LHCN-M2 (cell line): ENCODE measurements around the gene NUP205. TPM values are rescaled to one million over a fixed set of nuclear protein-coding genes. Genes with fewer than 3 reads are reported as not detected.
"Not testable (repeated sequence)": the region's sequence is repeated elsewhere in the genome, so short reads cannot be mapped to it uniquely, and the experiment has no call there.

ENCODE experiments used
- DNase-seq: peaks from one replicate; pipeline ENCODE4 v3.0.0-alpha.2; 2012; ENCODE audit warnings: low read depth
- total RNA-seq: library from RNA; depleted of rRNA; stranded (reverse); fragments of >200 nt; gene quantifications from 2 replicates; pipeline ENCODE4 v1.2.3, GENCODE V29; 2014

The NUP205 gene
- total RNA-seq, 1 experiment from 2014 or later, result 116 TPM

DNA sequence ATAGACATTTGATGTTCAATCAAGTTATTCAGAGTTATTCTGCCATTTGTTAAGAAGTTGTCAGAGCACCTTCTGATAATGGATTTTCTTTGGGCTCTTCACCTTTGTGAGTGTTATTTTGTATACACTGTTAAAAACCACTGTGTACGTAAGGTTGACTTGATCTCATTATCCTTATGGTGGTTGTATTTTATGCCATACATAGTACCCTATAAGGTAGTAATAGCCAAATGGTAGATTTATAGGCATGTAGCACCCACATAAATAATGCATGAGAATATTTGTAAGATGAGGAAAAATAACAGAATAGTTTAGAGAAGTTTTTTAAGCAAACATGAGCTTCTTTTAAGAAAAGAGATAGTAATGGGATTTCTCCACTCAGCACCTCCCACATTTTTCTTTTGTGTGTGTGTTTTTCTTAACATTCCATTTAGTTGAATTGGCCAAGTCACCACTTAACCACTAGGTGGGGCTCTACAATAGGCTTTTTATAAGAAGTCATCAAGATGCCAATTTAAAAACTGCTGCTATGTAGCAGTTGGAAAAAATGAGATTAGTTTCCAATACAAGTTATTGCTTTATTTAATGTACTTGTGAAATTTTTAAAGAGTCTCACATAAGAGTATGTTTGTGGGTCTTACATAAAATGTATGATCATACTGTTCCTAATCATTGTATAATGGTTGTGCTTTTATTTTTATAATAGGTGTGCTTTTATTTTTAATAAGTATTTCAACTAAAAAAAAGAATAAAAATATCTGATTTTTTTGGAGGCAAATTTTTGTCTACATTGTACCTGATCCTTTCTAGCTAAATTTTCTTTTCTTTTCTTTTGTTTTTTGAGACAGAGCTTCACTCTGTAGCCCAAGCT is 63.5 kb downstream of the NUP205 start:
- DNase-seq, result peak; percentile 92

DNA sequence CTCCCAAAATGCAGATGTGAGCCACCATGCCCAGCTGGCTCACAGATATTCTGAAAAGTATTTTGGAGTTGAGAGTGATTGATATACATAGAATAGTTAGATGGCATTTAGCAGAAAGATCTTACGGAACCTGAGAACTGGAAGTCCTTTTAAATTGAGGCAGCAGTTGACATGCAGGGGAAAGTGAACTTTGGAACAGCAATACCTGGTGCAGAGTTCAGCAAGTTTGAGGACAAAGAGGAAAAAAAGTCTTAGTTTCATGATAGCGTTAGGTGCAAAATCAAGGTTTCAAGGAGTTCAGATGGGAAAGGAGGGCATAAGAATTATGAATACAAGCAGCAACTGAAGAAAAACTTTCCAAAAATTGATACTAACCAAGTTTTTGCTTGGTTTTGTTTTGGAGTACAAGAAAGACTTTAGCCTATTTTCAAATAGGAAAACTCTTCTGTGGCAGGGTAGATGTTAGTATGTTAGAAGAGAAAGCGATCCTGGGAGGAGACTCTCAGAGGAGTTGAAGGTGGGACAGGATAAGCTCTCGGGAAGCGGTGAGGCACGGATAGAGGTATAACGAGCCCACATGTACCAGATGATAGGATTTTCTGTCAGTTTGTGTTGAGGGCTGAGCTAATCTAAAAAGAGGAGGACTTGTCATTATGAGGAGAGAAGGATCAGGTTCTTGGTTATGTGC is 76.6 kb downstream of the NUP205 start:
- DNase-seq, result no peak

DNA sequence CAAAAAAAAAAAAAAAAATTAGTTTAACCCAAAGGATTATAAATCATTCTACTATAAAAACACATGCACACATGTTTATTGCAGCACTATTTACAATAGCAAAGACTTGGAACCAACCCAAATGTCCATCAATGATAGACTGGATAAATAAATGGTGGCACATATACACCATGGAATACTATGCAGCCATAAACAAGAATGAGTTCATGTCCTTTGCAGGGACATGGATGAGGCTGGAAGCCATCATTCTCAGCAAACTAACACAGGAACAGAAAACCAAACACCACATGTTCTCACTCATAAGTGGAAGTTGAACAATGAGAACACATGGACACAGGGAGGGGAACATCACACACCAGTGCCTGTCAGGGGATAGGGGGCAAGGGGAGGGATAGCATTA is 82.0 kb downstream of the NUP205 start:
- DNase-seq, result not testable (repeated sequence)

DNA sequence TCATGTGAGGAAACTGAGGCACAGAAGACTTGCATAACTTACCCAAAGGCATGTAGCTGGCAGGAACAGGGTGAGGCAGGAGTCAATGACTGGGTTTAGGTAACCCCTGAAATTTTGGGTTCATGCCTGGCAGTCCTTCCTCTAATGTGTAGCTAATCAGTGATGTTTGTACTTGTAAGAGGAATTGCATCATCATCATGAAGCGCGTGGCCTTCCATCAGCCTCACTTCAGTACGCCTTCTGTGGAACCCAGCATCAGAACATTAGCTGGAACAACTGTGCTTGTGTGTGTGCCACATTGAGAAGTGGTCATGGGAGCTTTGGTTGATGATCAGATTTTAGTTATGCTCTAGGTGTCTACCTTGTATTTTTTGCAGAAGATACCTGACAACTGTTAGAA is 86.4 kb downstream of the NUP205 start:
- no peak for DNase-seq

DNA sequence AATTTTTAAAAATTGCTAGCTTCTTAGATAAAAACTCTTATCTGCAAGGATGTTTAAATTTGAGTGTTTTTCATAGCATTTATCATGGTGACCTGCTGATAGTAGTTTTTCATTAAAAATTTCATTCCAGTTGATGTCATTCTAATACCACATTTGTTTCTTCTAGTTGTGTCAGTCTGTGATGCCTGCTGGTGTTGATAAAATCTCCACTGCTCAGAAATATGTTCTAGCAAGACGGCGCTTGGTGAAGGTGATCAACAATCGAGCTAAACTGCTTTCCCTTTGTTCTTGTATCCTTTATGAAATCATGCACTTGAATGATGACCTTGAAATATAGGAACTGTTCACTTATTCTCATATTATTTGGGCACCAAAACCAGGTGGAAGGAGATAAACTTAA is 87.0 kb downstream of the NUP205 start:
- DNase-seq, result no peak

DNA sequence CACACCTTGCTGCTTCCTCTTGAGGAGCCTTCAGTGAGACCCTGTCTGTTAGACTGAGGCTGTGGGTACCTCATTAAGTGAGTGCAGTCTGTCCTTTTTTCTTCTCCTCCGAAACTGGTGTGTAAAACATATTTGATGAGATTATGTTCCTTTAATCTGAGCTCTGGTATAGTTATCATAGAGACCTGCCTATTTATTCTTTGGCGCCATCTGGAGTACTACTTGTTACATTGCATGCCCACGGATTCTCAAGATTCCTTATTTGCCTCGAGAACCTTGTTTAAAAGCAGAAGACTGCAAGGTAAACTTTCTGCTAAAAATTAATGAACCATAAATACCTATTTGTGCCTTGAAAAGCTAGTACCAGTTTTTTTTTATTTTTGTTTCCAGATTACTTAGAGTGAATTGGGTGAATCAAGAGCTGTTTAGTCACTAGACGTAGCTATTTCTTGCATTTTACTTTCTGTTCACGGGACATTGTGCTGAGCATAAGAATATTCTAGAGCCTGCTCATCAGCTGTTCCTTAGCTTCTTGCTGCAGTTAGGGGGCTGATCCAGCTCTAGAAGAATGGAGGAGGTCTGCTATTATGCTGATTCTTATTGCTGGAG is 87.7 kb downstream of the NUP205 start:
- DNase-seq, result peak; percentile 50

DNA sequence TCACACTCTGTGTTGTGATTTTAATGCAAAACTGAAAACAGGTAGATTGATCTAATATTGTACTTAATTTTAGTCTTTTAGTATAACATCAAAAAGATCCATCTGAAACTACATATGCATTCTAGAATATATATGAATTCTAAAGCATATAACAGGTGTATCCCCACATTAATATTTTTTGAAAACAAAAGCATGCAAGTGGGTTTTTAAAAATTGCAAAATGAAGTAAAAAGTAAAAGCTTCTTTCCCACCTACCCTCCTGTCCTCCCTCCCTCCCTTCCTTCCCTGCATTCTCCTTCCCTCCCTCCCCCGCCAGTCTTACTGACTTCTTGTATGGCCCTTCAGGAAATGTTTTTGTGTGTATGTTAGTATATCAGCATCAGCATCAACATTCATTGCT is 90.0 kb downstream of the NUP205 start:
- no peak for DNase-seq

DNA sequence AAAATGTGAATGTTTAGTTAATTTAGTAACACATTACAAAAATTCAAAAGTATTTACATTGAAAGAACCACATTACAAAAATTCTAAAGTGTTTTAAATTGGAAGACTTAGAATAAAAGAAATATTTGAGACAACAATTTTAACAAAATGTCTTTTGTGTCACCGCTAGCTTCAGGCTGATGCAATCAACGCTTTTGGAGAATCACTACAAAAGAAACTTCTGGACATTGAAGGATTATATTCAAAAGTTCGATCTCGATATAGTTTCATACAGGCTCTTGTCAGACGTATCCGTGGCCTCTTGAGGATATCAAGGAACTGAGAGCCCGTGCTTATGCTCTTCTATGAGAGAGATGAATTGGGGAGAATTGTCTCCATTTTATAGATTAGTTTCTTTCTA is 90.5 kb downstream of the NUP205 start:
- no peak for DNase-seq

DNA sequence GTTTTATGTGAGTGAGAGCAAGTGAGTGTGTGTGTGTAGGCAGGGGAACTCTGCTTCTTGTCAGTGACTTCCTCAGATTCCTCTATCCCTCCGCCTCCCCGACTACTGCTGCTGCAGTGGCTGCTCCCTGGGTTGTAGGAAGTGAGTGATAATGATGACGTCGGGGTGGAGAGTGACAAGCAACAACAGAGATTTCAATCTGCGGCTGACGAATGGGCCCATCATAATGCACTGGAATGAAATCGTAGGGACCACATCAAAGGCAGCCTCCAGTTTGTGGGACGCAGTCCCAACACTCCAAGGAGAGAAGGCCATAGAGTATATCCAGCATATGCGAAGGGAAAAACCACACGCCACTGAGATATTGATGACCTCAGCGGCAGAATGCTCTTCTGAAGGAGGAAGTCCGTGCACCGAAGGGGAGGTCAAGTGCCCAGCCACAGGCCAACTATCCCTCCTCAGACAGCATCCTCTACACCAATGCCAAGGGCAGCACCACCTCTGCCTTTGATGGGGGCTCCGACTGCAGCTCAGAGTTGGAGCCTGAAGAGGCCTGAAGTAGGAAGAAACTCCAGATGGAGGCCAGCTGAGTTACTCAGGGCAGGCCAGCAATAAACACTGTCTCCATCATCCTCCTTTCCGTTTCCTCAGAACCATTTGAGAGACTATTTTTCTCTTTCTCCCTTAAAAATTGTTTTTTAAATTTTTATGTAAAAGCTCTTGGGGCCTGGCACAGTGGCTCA is 93.3 kb downstream of the NUP205 start:
- DNase-seq, result no peak

DNA sequence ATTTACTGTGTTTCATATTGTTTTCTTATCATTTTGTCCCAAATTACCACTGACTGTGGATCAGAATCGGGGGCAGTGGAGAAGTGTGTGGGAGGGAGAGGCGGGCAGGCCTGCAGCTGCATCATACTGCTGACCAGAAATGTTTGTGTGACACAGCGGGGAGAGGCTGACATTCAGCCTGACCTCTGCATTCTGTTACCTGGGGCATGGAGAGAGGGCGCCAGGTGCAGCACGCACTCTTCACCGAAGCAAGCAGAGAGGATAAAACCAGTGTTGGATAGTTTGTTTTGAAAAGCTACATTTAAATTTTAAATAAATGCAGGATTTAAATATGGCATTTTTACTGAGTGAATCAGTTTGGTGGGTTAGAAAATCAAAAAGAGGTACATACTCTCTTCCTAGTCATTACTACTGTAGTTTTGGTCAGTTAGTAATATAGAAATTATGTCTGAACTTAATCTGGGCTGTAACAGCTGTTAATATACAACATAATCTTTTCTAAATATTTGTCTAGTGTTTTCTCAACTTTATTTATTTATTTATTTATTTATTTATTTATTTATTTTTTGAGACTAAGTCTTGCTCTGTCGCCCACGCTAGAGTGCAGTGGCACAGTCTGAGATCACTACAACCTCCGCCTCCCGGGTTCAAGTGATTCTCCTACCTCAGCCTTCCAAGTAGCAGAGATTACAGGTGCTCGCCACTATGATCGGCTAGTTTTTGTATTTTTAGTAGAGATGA is 95.8 kb downstream of the NUP205 start:
- DNase-seq, result peak; percentile 43

DNA sequence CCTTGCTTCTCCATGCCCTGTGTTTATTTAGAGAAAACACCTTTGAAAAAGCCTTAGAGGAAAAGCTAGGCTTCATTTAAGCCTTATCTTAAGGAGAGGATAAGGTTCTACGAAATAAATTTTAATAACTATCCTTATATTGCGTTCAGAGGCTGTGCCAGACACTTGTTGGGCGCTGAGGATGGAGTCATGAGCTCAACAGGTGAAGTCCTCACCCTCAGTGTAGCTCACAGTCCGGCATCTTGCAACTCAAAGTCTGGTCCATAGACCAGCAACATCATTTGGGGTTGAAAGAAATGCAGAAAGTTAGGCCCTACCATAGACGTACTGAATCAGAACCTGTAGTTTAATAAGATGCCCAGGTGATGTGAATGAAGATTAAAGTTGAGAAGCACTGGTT is 100.8 kb downstream of the NUP205 start:
- no peak for DNase-seq

DNA sequence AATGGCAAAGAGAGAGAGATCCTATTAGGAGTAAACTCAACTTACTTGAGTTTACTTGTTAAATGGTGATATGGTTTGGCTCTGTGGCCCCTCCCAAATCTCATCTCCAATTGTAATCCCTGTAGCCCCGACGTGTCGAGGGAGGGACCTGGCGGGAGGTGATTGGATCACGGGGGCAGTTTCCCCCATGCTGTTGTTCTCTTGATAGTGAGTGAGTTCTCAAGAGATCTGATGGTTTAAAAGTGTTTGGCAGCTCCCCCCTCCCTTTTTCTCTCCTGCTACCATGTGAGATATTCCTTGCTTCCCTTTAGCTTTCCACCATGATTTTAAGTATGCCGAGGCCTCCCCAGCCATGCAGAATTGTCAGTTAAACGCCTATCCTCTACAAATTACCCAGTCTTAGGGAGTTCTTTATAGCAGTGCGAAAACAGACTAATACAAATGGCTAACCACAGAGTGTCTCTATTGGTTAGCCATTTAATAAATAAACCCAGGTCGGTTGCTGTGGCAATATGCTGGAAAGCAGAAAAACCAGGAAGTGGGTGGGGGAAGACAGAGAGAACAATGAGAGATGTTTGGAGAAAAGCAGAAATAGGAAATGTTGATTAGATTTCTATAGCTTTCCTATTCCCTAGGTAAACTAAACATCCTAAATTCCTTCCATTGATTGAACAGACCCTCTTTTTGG is 101.6 kb downstream of the NUP205 start:
- DNase-seq, result no peak

DNA sequence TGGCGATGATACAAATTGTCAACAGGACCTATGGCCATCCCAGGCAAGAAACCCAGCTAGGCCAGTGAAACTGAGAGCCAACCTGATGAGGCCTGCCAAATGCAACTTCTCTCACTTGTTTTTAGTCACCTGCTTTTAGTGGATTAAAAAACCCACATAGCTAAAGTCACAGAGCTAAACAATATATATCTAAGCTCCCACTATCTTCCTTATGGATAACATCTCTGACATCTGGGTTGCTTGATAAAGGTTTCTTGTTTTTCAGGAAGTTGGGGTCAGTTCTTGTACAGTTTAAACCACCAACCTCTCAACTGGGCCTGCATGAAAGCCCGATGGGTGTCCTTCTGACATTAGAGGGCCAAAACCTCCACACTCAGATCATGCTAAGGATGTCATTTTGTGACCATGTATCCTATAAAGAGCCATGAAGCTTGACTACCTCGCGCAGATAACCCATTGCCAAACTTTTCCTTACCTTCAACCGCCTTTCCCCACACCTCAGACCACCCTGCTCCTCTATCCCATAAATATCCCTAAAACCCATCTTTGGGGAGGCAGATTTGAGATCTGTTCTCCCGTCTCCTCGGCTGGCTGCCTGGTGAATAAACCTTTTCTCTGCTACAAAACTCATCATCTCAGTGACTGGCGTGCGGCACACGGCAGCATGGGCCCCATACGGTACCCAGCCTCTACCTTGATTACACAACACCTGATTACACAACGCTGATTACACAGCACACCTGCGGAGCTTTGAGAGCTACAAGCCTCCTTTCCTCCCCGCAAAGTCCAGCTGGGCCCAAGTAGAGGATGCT is 103.8 kb downstream of the NUP205 start:
- DNase-seq, result no peak

DNA sequence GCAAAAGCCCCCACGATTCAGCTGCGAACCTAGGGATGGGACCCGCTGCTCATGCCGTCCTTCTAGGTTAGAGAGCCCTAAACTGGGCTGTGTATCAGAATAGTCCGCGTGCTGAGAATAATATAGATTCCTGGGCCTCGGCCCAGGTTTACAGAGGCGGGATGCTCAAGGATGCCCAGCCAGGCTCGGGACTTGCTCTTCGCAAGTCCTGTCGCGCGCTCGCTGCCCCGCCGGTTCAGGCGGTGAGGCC is 104.3 kb downstream of the NUP205 start:
- DNase-seq, result no peak

DNA sequence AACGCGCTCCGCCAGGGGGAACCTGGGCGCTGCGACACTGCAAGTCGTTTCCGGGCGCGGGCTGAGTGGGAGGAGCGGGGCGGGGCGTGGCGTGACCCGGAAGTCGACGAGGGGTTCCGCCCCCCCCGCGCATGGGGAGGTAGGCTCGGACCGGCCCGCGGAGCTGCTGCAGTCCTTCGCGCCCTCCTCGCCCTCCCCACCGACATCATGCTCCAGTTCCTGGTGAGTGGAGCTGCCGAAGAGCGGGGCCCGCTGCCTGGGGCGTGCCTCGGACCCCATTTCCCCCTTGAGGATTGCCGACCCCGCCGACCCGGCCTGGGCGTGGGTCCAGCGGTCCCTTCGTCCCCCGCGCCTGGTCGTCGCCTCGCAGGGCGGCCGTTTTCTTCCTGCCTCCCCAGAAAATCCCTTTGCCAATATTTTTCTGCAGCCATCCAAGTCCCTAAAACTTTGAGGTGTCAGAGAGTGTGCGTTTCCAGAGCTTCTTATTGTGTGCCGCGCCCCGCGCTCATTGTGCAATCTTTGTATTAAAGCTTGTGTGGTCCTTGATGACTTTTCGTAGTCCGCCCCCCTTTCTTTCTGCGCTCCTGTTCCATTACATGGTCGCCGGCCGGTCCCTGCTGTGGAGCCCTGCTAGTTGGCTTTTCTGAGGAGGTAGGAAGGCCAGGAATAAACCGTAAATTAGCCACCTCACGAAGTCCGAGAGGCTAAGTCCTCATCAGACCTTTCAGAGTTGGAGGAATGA is 104.8 kb downstream of the NUP205 start, which contains the start of gene STMP1:
Gene STMP1 (plus strand): TSS at position 142 of the 742 bp plus-strand sequence.
- peak; percentile 95 for DNase-seq

DNA sequence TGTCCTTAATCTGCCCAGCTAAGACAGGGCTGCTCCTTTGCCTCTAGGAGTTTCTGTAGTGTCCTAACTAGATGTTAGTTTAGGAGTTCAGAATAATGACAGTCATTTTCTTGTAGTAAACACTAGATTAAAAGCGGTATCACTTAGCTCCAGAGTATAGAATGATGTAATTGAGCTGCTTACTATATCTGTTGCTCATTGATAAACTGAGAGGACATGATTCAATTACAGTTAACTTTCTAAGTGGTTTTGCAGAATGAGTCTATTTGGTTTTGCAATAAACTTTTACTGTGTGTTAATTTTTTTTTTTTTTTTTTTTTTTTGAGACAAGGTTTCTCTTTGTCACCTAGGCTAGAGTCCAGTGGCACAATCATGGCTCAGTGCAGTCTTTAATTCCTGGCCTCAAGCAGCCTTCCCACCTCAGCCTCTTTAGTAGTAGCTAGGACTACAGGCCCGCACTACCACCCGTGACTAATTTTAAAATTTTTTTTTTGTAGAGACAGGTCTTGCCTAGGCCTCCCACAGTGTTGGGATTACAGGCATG is 106.4 kb downstream of the NUP205 start:
- DNase-seq, result peak; percentile 34

DNA sequence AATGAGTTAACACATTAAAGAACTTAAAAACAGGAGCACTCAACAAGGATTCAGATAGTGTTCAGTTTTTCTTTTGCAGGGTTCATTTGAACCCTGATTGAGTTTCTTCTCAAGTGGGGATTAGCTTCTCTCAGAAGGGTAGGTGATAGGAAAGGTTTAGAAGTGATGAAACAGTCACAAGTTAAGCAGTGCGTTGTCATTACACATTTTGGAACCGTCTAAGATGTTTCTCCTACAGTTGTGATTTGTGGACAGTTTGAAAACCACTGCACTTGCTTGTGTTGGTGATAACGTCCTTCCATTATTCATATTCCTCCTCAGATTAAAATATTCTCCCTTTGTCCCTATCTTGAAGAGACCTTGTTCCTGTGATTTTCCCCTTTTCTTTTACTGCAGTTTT is 107.3 kb downstream of the NUP205 start:
- no peak for DNase-seq

DNA sequence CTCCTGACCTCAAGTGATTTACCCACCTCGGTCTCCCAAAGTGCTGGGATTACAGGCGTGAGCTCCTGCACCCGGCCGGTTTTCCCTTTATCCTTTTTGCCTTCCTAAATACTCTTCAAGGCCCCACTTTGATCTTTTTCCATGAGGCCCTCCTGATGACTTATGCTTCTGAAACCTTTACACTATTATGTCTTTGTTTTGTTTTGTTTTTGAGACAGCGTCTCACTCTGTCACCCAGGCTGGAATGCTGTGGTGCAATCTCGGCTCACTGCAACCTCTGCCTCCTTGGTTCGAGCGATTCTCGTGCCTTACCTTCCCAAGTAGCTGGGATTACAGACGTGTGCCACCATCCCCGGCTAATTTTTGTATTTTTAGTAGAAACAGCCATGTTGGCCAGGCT is 108.4 kb downstream of the NUP205 start:
- DNase-seq, result no peak

DNA sequence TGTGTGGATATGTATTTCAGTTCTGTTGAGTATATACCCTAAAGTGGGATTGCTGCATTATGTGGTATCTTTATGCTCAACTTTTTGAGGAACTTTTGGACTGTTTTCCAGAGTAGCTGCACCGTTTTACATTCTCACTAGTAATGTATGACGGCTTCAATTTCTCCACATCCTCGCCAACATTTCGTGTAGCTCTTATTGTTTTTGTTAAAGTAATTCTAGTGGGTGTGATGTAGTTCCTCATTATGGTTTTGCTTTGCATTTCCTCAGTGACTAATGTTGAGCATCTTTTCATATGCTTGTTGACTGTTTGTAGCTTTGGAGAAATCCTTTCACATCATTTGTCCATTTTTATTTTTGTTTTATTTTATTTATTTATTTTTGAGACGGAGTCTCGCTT is 109.1 kb downstream of the NUP205 start:
- no peak for DNase-seq
